ENCODE data around the gene NDUFAF8. TPM values are rescaled to one million over a fixed set of nuclear protein-coding genes. Genes with fewer than 3 reads are reported as not detected.

Gene NDUFAF8
- total RNA-seq, 2 donors from 2014 or later, result 27.8 to 33.7 TPM

GRCh38 chr17:81279278-81280275 is 40.5 kb downstream of the NDUFAF8 start:
- DNase-seq (ENCODE audit: low spot score), result no peak
- intact Hi-C loops (cut with DNase I), result no loop called here

GRCh38 chr17:81280571-81280970 is 41.5 kb downstream of the NDUFAF8 start:
- no peak for DNase-seq (ENCODE audit: low spot score)
- intact Hi-C loops (cut with DNase I), result no loop called here

- no peak for DNase-seq (ENCODE audit: low spot score)
- intact Hi-C loops (cut with DNase I), result no loop called here
These were observed 43.0 kb downstream of the NDUFAF8 start for GRCh38 chr17:81282141-81282540.

- DNase-seq (ENCODE audit: low spot score), result no peak
- intact Hi-C loops (cut with DNase I), result no loop called here
These were observed 43.8 kb downstream of the NDUFAF8 start for GRCh38 chr17:81282876-81283275.

- intact Hi-C loops (cut with DNase I), result no loop called here
- DNase-seq (ENCODE audit: low spot score), result peak; percentile 96
These were observed 46.2 kb downstream of the NDUFAF8 start for GRCh38 chr17:81285179-81285878.

GRCh38 chr17:81285894-81286293 is 46.8 kb downstream of the NDUFAF8 start:
- intact Hi-C loops (cut with DNase I), result no loop called here
- DNase-seq (ENCODE audit: low spot score), result no peak

- DNase-seq (ENCODE audit: low spot score), result no peak
- intact Hi-C loops (cut with DNase I), result no loop called here
These were observed 47.5 kb downstream of the NDUFAF8 start for GRCh38 chr17:81286491-81287145.

- no peak for DNase-seq (ENCODE audit: low spot score)
- intact Hi-C loops (cut with DNase I), result no loop called here
These were observed 48.0 kb downstream of the NDUFAF8 start for GRCh38 chr17:81287152-81287551.

GRCh38 chr17:81287741-81288430 is 48.8 kb downstream of the NDUFAF8 start:
- intact Hi-C loops (cut with DNase I), result no loop called here
- no peak for DNase-seq (ENCODE audit: low spot score)

GRCh38 chr17:81288715-81289114 is 49.6 kb downstream of the NDUFAF8 start:
- intact Hi-C loops (cut with DNase I), result no loop called here
- DNase-seq (ENCODE audit: low spot score), result no peak

GRCh38 chr17:81289627-81290026 is 50.5 kb downstream of the NDUFAF8 start:
- intact Hi-C loops (cut with DNase I), result loop anchor here in 1 of 2 donors (10.0 kb wide), 2 partner anchors 105 to 195 kb away; partner anchors contain the start of gene BAHCC1
- DNase-seq (ENCODE audit: low spot score), result no peak

- DNase-seq (ENCODE audit: low spot score), result no peak
- intact Hi-C loops (cut with DNase I), result loop anchor here in 1 of 2 donors (10.0 kb wide), 2 partner anchors 105 to 195 kb away; partner anchors contain the start of gene BAHCC1
These were observed 51.1 kb downstream of the NDUFAF8 start for GRCh38 chr17:81290230-81290629.

Other genes starting within 250 kb of the NDUFAF8 start
- 10 to 100 TPM; 23.7 to 25.9 TPM for gene CHMP6, start 247.5 kb upstream of the NDUFAF8 start, total RNA-seq
- gene BAIAP2, start 204.2 kb upstream of the NDUFAF8 start, total RNA-seq, result 10 to 100 TPM; 18.2 to 30.5 TPM
- not detected for gene PVALEF, start 73.8 kb upstream of the NDUFAF8 start, total RNA-seq
- 1 to 10 TPM; 3.3 to 4.6 TPM for gene AATK, start 73.1 kb upstream of the NDUFAF8 start, total RNA-seq
- 1 to 10 TPM; 2.9 to 5.0 TPM for gene CEP131, start 16.4 kb upstream of the NDUFAF8 start, total RNA-seq
- gene TEPSIN, start 263 bp upstream of the NDUFAF8 start, total RNA-seq, result 10 to 100 TPM; 17.4 to 18.4 TPM
- gene SLC38A10, start 56.0 kb downstream of the NDUFAF8 start, total RNA-seq, result 10 to 100 TPM; 59.6 to 85.1 TPM
- 10 to 100 TPM; 17.3 to 19.1 TPM for gene BAHCC1, start 156.1 kb downstream of the NDUFAF8 start, total RNA-seq

Data from posterior vena cava (tissue), 2 donors.